ENCODE measurements around the gene NELFB.
A peak's percentile ranks its signal among the peaks of the same experiment; 100 is the strongest.

The NELFB gene

DNA sequence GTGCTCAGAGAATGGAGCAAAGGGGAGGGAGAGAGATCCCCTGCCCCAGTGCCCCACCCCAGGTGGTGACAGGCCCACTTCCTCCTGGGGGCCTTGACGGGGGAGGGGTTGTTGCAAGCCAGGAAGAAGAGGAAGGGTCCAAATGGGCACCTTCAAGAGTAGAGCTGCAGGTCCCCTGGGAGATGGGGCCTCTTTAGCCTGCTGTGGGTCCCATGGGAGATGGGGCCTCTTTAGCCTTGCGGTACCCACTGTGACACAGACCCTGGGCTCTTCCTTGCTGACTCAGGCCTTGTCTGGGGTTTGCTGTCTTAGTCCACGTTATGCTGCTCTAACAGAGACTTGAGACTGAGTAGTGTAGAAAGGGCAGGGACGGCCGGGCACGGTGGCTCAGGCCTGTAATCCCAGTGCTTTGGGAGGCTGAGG is 12.8 kb downstream of the NELFB start:
- no peak for DNase-seq (ENCODE audit: low spot score)

GRCh38 chr9:137268538-137269201 is 13.5 kb downstream of the NELFB start:
- DNase-seq (ENCODE audit: low spot score): no peak

DNA sequence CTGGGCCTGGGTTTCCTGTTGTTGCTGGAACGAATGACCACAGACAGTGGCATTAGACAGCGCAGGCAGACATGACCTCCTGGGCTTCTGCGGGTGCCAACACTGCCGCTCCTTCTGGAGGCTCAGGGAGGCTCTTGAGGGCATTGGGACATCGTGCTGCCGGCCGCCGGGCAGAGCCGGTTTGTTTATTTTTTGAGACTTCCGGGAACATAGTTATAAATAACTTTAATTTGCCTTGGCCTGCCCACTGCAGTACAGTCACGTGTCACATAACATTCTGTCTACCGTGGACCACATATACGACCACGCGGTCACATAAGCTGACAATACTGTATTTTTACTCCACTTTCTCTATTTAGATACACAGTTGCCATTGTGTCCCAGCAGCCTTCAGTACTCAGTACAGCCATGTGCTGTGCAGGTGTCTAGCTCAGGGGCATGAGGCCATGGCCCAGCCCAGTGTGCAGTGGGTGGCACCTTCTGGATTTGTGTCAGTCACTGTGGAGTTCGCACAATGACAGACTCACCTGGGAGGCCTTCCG is 14.2 kb downstream of the NELFB start:
- no peak for DNase-seq (ENCODE audit: low spot score)

DNA sequence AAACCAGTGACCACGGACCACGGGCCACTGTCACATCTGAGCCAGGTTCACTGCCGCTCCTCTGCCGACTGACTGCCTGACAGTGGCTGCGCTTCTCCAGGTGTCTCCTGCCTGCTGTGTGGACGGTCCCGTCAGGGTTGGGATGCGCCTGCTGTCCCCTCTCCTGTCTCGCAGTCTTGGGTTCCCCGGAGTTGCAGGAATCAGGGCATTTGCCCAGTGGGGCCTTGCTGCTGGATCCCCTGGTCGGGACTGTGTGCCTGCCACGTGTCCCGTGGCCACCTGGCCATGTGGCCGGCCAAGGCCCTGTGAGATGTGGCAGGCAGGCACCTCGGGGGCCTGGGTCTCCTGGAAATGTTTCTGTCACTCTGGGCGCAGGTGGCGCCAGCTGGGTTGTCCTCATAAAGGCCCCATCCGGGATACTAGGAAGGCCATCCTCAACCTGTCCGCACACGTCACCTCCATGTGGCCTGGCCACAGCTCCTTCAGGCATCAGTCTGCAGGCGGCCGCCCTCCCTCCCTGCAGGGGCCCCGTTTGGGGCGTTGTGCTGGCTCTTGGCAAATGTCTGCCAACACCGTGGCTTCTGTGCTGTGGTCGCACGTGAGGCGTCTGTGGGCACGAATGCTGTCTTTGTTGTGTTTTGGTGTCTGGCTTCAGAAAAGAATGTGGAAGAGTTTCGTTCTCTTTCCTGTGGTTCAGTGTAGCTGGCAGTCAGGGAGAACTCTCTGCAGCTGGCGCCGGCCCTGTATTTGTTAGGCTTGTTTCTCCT is 16.0 kb downstream of the NELFB start:
- DNase-seq (ENCODE audit: low spot score): no peak

DNA sequence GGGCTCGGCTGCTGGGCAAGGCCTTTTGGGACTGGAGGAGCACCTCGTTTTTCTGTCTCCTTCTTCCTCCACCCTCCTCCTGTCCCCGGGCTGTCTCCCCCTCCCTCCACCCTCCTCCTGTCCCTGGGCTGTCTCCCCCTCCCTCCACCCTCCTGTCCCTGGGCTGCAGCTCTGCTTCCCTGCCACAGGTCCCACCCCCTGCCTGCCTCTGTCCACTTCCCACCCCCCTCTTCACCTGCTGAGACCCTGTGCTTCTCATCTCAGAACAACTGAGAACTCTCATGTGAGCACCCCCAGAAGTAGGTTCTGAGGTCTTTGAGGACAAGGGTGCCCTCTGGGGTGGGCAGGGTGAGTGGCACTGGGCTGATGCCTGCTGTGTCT is 16.6 kb downstream of the NELFB start:
- no peak for DNase-seq (ENCODE audit: low spot score)

- DNase-seq (ENCODE audit: low spot score): no peak
These were observed 17.3 kb downstream of the NELFB start for GRCh38 chr9:137272241-137273094.

DNA sequence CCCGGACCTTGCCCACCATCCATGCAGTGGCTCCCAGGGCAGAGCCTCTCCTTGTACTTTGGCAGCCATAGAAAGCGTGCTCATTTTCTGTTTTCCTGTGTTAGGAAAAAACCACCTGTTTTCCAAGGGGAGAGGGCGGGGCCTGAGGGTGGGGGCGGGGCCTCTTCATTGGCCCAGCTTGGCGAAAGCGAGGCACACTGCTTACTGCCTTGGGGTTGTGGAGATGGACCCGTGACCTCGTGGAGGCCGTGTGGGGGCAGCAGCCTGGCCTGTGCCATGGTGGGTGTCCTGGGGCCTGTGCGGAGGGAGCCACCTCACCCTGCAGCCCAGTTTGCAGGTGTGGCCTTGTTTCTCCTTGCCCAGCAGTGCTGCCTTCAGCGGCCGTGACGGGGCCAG is 18.0 kb downstream of the NELFB start:
- no peak for DNase-seq (ENCODE audit: low spot score)

- DNase-seq (ENCODE audit: low spot score): no peak
These were observed 18.6 kb downstream of the NELFB start for GRCh38 chr9:137273611-137274320.

GRCh38 chr9:137275203-137275587 is 20.1 kb downstream of the NELFB start:
- DNase-seq (ENCODE audit: low spot score): peak; percentile 9

GRCh38 chr9:137275588-137276472 is 20.7 kb downstream of the NELFB start:
- DNase-seq (ENCODE audit: low spot score): peak; percentile 21

GRCh38 chr9:137276473-137277328 is 21.6 kb downstream of the NELFB start:
- peak; percentile 33 for DNase-seq (ENCODE audit: low spot score)

- DNase-seq (ENCODE audit: low spot score): peak; percentile 43
These were observed 22.4 kb downstream of the NELFB start, which contains the start of gene TOR4A for GRCh38 chr9:137277329-137278041. TSS of gene TOR4A (plus strand) at chr9:137277726. CDS start at chr9:137278690, 964 bp downstream.

GRCh38 chr9:137278061-137278701 is 23.1 kb downstream of the NELFB start:
- DNase-seq (ENCODE audit: low spot score): no peak

DNA sequence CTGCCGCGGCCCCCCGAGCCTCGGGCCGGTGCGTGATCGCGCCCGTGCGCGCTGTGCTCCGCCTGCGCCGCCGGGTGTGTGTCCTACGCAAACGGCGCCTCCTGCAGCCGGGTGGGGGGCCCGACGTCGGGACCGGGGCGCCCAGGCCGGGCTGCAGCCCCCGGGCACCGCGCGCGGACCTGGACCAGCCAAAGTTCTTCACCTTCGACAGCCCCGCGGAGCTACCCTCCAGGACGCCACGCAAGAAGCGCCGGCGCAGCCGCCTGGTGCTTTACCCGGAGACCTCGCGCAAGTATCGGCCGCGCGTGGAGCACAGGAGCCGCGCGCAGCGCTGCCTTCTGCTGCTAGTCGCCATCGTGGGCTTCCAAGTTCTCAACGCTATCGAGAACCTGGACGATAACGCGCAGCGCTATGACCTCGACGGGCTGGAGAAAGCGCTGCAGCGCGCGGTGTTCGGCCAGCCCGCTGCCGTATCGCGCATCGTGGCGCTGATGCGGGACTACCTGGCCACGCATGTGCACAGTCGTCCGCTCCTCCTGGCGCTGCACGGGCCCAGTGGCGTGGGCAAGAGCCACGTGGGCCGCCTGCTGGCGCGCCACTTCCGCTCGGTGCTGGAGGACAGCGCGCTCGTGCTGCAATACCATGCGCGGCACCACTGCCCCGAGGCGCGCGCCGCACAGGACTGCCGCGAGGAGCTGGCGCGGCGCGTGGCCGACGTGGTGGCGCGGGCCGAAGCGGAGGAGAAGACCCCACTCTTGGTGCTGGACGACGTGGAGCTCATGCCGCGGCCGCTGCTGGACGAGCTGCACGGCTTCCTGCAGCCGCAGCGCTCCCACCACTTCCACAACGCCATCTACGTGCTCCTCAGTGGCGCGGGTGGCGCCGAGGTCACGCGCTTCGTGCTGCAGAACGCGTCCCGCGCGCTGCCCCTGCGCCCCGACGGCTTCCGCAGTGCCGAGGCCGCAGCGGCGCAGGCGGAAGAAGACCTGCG is 23.9 kb downstream of the NELFB start:
- DNase-seq (ENCODE audit: low spot score): no peak

GRCh38 chr9:137279741-137280473 is 24.8 kb downstream of the NELFB start:
- peak; percentile 13 for DNase-seq (ENCODE audit: low spot score)
